Stimulated activated CD8-positive, alpha-beta memory T cell treated with anti-CD3 and anti-CD28 coated beads, Interleukin-2, amount 100 ng/mL, for 1 hour (primary cell): ENCODE measurements around the gene ZEB1.
"Not testable (repeated sequence)": the region's sequence is repeated elsewhere in the genome, so short reads cannot be mapped to it uniquely, and the experiment has no call there.

Source experiments
- DNase-seq, 2 donors: peaks; one replicate each; pipeline ENCODE4 v3.0.0-alpha.2; 2020; ENCODE audit warnings: low read depth in 2 of 2

The ZEB1 gene

DNA sequence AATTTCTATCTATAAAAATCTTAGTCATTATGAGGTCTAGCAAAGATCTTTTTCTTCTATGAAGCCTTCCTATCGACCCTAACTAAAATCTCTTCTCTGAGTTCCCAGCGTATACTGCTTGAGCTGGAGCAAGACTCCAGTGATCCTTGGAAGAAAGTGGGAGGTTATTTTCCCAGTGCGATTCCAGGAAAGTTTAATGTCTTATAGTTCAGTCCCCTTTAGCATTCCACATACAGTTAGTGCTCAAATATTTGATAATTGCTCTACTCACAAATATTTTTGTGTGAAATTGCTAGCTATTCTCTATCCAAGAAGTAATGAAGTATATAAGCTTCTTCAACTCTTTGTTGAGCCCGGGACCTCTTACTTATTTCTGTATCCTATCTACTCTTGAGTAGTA lies 47.7 kb downstream of the ZEB1 start:
- no peak for DNase-seq

DNA sequence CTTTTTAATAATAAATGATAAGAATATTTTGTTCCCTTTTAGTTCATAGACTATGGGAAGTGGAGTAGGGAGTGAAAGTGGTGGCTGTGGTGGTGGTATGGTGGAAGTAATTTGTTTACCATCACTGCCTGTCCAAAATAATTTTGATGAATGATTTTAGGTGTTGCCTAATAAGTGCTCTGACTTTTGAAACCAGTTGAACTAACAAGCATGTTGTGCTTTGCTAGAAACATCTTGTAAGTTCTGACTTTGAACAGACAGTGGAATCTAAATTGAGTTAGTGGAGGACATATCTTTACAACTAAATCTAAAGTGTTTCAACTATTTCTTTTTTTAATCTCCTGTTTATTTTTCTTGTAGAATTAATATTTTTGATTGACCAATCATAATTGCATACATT lies 49.7 kb downstream of the ZEB1 start:
- no peak for DNase-seq

GRCh38 chr10:31372439-31372838 lies 53.4 kb downstream of the ZEB1 start:
- no peak for DNase-seq

DNA sequence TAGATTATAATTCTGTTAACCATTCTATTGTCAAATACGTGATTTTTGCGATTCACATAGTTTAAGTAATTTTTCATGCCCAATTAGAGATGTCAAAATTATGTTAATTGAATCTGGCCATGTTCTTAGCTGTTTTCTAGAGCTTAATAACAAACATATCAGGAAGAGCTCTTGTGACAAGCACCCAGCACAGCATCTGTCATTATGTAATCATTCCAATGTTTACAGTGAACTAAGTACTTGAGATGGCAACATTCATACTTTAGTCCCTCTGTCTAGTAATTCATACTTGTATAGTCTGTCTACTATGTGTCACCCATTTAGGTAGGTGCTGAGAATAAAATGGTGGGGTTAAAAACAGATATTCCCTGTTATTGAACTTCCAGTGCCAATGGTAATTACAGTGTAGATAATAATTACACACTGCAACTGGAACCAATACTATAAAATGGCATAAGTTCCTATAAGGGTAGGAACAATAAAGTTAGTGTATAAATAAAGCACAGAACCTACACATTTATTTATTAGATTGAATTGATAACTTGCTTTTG lies 55.2 kb downstream of the ZEB1 start:
- DNase-seq = no peak

DNA sequence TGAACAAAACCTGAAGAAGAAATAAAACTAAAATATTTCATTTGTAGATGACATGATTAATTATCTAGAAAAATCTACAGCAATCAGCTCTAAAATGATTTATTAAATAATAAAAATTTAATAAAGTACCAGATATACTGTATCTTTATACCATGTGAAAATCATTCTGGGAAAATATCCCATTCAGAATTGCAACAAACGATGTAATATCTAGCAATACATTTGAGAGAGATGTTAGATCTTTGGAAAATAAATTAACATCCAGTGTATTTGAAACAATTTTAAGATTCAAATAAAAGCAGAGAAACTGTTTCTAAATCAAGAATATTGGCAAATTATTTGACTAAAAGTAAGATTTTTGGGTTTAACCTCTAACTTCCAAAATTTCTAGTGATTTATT lies 62.2 kb downstream of the ZEB1 start:
- DNase-seq = no peak

DNA sequence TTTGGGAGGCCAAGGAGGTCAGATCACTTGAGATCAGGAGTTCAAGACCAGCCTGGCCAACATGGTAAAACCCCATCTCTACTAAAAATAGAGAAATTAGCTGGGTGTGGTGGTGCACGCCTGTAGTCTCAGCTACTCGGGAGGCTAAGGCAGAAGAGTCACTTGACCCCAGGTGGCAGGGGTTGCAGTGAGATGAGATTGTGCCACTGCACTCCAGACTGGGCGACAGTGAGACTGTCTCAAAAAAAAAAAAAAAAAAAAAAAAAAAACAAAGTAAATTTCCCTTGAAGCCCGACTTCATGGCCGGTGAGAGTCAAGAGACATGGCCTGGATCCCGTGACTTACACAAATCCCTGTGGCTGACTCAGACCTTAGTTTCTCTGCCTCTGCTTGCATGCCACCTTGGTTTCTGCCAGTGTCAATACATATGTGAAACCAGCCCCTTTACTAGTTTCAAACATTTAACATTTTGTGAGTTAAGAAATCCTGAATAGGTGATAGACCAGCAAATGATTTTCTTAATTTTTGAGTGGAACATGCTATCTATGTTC lies 62.8 kb downstream of the ZEB1 start:
- no peak for DNase-seq

GRCh38 chr10:31383810-31384588 lies 65.0 kb downstream of the ZEB1 start:
- no peak for DNase-seq

DNA sequence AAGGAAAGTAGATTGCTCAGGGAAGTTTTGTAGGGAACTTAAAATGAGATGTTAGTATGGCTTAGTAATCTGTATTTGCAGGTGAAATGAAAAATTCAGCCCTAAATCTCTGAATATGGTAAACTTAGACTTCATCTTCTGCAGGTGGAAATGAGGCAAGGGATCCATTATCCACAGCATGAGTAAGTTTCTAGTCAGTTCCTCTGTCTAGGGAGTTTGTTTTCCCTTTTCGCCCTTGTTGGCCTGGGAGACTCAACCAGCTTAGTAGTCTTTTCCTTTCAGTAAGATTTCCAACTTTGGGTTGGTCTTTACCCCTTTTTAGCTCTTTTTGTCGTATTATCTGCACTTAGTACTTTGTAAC lies 65.6 kb downstream of the ZEB1 start:
- no peak for DNase-seq

- DNase-seq = no peak
These were observed 71.8 kb downstream of the ZEB1 start for GRCh38 chr10:31390804-31391203.

DNA sequence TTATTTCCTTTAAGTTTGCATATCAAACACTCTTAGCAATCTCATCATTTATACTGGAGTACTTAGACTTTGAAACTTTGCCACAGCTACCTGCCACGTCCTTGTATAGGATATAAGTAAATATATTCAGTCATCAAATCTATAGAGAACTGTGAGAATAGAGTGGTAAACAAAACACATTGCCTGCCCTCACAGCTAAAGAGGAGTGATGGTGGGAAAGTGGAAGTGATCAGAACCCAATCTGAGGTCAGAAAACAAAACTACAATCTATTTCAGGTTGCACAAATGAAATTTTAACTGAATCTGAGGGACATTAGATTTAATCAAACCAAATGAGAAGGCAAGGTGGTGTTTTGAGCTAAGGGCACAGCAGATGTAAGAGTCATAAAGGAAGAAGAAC lies 74.8 kb downstream of the ZEB1 start:
- no peak for DNase-seq

DNA sequence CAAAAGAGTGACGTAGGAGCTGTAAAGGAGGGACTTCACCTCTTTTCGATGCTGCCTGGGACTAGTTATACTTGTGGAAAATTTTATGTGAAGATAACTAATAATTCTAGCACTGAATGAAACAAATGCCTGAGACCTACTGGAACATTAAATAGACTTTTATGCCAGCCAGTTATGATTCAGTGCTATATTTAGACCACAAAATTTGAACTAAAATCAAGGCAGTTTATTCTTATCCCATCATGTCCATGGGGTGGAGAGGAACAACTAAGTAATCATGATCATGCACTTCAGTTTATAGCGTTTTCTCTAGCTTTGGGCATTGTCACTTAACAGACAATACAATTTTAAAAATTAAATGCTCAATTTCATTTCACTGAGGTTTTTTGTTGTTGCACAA lies 76.7 kb downstream of the ZEB1 start:
- no peak for DNase-seq

DNA sequence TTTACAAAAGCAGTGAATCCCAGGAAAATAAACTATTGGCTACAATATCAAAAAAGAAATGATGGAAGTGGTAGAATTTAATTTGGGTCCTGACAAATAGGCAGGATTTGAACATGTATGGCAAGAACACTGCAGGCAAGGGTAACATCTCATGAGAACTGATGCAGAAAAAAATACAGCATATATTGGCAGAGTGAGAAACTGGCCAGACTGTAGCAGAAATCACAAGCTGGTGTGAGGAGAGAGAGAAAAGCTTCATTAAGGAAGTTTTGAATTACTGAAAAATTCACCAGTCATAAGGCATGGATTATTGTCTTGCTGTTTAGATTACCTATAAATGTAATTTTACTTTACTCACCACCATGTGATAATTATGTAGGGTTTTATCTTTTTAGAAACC lies 77.4 kb downstream of the ZEB1 start:
- no peak for DNase-seq

GRCh38 chr10:31397852-31398251 lies 78.8 kb downstream of the ZEB1 start:
- DNase-seq = no peak

DNA sequence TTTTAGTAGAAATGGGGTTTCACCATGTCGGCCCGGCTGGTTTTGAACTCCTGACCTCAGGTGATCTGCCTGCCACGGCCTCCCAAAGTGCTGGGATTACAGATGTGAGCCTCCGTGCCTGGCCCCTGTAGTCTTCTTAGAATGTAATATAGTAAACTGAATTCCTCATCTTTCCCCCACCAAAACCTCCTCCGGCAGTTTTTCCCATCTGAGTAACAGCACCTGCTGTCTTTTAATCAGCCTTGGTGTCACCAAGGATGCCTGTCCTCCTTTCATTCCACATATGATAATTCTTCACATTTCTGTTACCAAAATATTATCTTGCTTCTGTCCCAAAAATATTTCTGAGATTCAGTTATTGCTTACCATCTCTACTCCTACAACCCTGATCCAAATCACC lies 80.2 kb downstream of the ZEB1 start:
- no peak for DNase-seq

- DNase-seq = no peak
These were observed 80.6 kb downstream of the ZEB1 start for GRCh38 chr10:31399631-31400030.

GRCh38 chr10:31401287-31401686 lies 82.3 kb downstream of the ZEB1 start:
- DNase-seq = no peak

- no peak for DNase-seq
These were observed 85.6 kb downstream of the ZEB1 start for GRCh38 chr10:31404640-31405039.

DNA sequence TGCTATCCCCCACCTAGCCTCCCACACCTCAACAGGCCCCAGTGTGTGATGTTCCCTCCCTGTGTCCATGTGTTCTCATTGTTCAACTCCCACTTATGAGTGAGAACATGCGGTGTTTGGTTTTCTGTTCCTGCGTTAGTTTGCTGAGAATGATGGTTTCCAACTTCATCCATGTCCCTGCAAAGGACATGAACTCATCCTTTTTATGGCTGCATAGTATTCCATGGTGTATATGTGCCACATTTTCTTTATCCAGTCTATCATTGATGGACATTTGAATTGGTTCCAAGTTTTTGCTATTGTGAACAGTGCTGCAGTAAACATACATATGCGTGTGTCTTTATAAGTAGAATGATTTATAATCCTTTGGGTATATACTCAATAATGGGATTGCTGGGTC lies 86.8 kb downstream of the ZEB1 start:
- not testable (repeated sequence) for DNase-seq

GRCh38 chr10:31412397-31412796 lies 93.4 kb downstream of the ZEB1 start:
- DNase-seq = not testable (repeated sequence)

- no peak for DNase-seq
These were observed 94.3 kb downstream of the ZEB1 start for GRCh38 chr10:31413325-31413724.

DNA sequence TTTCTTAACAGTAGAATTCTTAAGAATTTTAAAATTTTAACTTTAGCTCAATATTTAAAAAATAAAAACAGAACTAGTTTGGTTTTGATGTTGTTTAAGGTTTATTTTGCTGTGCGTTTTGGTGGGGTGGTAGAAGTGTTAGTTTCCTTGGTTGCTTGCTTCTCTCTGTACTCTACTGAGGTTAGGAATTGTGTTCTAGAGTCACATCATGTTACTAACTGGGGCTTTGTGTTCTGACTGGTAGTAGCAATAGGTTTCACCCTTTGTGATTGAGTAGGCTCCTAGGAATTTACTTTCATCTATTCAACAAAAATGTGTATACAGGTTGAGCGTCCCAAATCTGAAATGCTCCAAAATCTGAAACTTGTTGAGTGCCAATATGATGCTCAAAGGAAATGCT lies 99.5 kb downstream of the ZEB1 start:
- DNase-seq = no peak

- DNase-seq = no peak
These were observed 100.5 kb downstream of the ZEB1 start for GRCh38 chr10:31419394-31420063.

DNA sequence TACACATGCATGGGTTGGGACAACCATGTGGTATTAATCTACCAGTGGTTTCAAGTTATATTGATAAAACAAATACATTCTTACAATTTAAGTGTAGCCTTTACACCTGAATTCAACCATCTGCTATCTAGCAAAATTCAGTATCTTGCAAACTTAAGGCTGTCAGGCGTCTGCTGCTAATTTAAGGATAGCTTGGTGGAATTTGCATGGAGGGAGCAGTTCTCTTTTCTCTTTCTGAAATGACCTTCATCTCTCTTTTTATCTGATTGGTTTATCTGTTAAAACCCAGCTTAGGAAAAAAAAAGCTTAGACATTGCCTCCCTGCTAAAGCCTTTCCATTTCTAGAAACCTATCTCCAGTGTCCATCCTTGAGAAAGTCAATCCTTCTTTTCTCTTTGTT lies 102.3 kb downstream of the ZEB1 start:
- DNase-seq = no peak
